ENCODE results near the gene TAMALIN. TPM values are rescaled to one million over a fixed set of nuclear protein-coding genes. Genes with fewer than 3 reads are reported as not detected.

TAMALIN gene
- total and polyA plus RNA-seq, 2 of the 4 experiments (the other 2 are of a cell fraction), result 2.7 to 5.3 TPM

GRCh38 chr12:52003016-52003550 lies 3.7 kb upstream of the TAMALIN start:
- 100% methylated on average over 2 of the region's 8 CpGs; no CpG with 5 or more reads in 1 of the 2 experiments for WGBS, 2 experiments (ENCODE audit: extremely low coverage in 2 of 2, insufficient read length in 1 of 2)
- in situ Hi-C loops (cut with MboI; ENCODE audit: low sequenced_read_pairs) (no loop called here), intact Hi-C loops (cut with micrococcal nuclease) (no loop called here), dilution Hi-C loops (cut with HindIII; ENCODE audit: low sequenced_read_pairs, unreplicated experiment) (no loop called here)
- H4K8ac ChIP-seq (ENCODE audit: low read depth in 2 of 2, low read length in 2 of 2), result no peak overlapping the region
- H3K56ac ChIP-seq (ENCODE audit: extremely low read depth, insufficient read depth, low read length), result no peak overlapping the region
- H3K23ac ChIP-seq (ENCODE audit: low read depth, low read length), result no peak overlapping the region
- peaks cover 3 to 18% of the 10 kb centered on the region in 2 experiments; a peak in 2 of 4 replicates for H3K79me1 ChIP-seq (ENCODE audit: low read depth in 1 of 2, low read length in 2 of 2)
- no peak overlapping the region for H3K27ac ChIP-seq (ENCODE audit: insufficient read depth, low read length)
- TF ChIP-seq MAZ (IDR thresholded peaks at IDR 0.05; ENCODE audit: borderline replicate concordance, low read depth, low read length) (no peak), MXI1 (IDR thresholded peaks at IDR 0.05; ENCODE audit: borderline replicate concordance, low read depth, low read length) (no peak), NFE2L2 (IDR thresholded peaks at IDR 0.05; ENCODE audit: low read depth, low read length) (no peak), CEBPB (IDR thresholded peaks at IDR 0.05; ENCODE audit: low read depth, low read length) (no peak), POLR2A (IDR thresholded peaks at IDR 0.05; ENCODE audit: low read depth, low read length) (no peak), USF2 (IDR thresholded peaks at IDR 0.05; ENCODE audit: low read depth, low read length) (no peak), RAD21 (IDR thresholded peaks at IDR 0.05; ENCODE audit: low read length) (no peak), FOS (IDR thresholded peaks at IDR 0.05; ENCODE audit: low read depth, low read length) (no peak), RFX5 (IDR thresholded peaks at IDR 0.05; ENCODE audit: low read depth, low read length) (no peak), RCOR1 (IDR thresholded peaks at IDR 0.05; ENCODE audit: insufficient replicate concordance, low read length) (no peak), ELK1 (IDR thresholded peaks at IDR 0.05; ENCODE audit: borderline replicate concordance, low read depth, low read length) (no peak), BHLHE40 (IDR thresholded peaks at IDR 0.05; ENCODE audit: low read depth, low read length) (no peak), MAFK (IDR thresholded peaks at IDR 0.05; ENCODE audit: low read depth, low read length) (no peak), CTCF (conservative IDR thresholded peaks at IDR 0.05; ENCODE audit: low read depth, low read length) (no peak), CHD1 (IDR thresholded peaks at IDR 0.05; ENCODE audit: low read depth, low read length) (no peak), SMC3 (IDR thresholded peaks at IDR 0.05; ENCODE audit: low read depth, low read length) (no peak)
- ATAC-seq (ENCODE audit: low read depth) (no peak), DNase-seq (no peak)
- H2BK15ac ChIP-seq (ENCODE audit: low read depth, low read length), result no peak overlapping the region
- no peaks in the 10 kb centered on the region; the same call in 1 of the 2 replicates for H4K20me1 ChIP-seq (ENCODE audit: insufficient read depth, low read length)
- H4K91ac ChIP-seq (ENCODE audit: insufficient read depth, low read depth, low read length), result no peak overlapping the region
- H3K4ac ChIP-seq (ENCODE audit: low read depth, low read length), result no peak overlapping the region
- no peak overlapping the region for H2BK120ac ChIP-seq (ENCODE audit: low read depth, low read length)
- no peak overlapping the region for H2BK20ac ChIP-seq (ENCODE audit: low read depth, low read length)
- H2AK5ac ChIP-seq (ENCODE audit: low read depth, low read length), result no peak overlapping the region
- no peak overlapping the region for H3K4me3 ChIP-seq (ENCODE audit: insufficient read depth, low read depth, low read length)
- H3K18ac ChIP-seq (ENCODE audit: low read depth, low read length), result no peak overlapping the region
- H2AK9ac ChIP-seq (replicated peaks; ENCODE audit: low read depth, low read length, poor library complexity), result no peak overlapping the region
- CTCF ChIA-PET, result interaction anchor here (1.2 to 7.8 kb wide), 5 partner anchors 10 to 123 kb away, joined by 3 to 128 read pairs (median 6); no protein-coding TSS in a partner anchor
- H4K5ac ChIP-seq (ENCODE audit: low read depth, low read length), result no peak overlapping the region
- BruUV-seq (replicated peaks), result no TSS peak
- POLR2A ChIA-PET (ENCODE audit: unreplicated experiment), result no interaction called here
- peaks cover 7% of the 10 kb centered on the region; the same call in 1 of the 2 replicates for H3K9me1 ChIP-seq (ENCODE audit: insufficient read depth, low read length)
- no peak overlapping the region for H2AFZ ChIP-seq (replicated peaks; ENCODE audit: low read length, poor library complexity)
- H3K4me1 ChIP-seq (ENCODE audit: control insufficient read depth, insufficient read depth, low read length), result no peaks in the 10 kb centered on the region; the same call in 1 of the 2 replicates
- peaks cover 2% of the 10 kb centered on the region for H3K36me3 ChIP-seq (ENCODE audit: control insufficient read depth, insufficient read depth, low read length)
- H2BK5ac ChIP-seq (ENCODE audit: low read depth, low read length, poor library complexity, severe bottlenecking), result no peak overlapping the region
- H3K4me2 ChIP-seq (ENCODE audit: low read depth, low read length), result no peak overlapping the region
- no peaks in the 10 kb centered on the region for H3K9me3 ChIP-seq (ENCODE audit: control insufficient read depth, insufficient read depth, low read length)
- no peaks in the 10 kb centered on the region for H3K27me3 ChIP-seq (ENCODE audit: control insufficient read depth, insufficient read depth, low read length)
- H3K14ac ChIP-seq (replicated peaks; ENCODE audit: low read depth, low read length), result no peak overlapping the region
- H3K9ac ChIP-seq (ENCODE audit: low read depth, low read length), result no peak overlapping the region
